HG02938 (cell line): ENCODE results near the gene MACROH2A1.

ENCODE experiments used
- ATAC-seq: cut with Tn5 transposase; IDR thresholded peaks from one replicate; pipeline ENCODE4 v1.9.1; 2021; ENCODE audit warnings: mild to moderate bottlenecking, moderate library complexity; ENCODE audit not compliant: unreplicated experiment

MACROH2A1 gene

GRCh38 chr5:135398855-135399793, at the start of gene MACROH2A1:
Gene MACROH2A1, minus strand, starts transcription at chr5:135399231. Its CDS starts 10,138 bp downstream, at chr5:135389093.
- peak; percentile 73 for ATAC-seq

GRCh38 chr5:135448071-135448739, 49.2 kb upstream of the MACROH2A1 start:
- no peak for ATAC-seq

- no peak for ATAC-seq
These were observed 48.4 kb upstream of the MACROH2A1 start, which contains the start of gene DCANP1 for GRCh38 chr5:135447298-135447929. Gene DCANP1, minus strand, starts transcription at chr5:135447348. Its CDS starts 240 bp downstream, at chr5:135447108.

GRCh38 chr5:135446615-135447014, 47.6 kb upstream of the MACROH2A1 start:
- no peak for ATAC-seq

- ATAC-seq, result no peak
These were observed 47.2 kb upstream of the MACROH2A1 start for GRCh38 chr5:135446206-135446605.

DNA sequence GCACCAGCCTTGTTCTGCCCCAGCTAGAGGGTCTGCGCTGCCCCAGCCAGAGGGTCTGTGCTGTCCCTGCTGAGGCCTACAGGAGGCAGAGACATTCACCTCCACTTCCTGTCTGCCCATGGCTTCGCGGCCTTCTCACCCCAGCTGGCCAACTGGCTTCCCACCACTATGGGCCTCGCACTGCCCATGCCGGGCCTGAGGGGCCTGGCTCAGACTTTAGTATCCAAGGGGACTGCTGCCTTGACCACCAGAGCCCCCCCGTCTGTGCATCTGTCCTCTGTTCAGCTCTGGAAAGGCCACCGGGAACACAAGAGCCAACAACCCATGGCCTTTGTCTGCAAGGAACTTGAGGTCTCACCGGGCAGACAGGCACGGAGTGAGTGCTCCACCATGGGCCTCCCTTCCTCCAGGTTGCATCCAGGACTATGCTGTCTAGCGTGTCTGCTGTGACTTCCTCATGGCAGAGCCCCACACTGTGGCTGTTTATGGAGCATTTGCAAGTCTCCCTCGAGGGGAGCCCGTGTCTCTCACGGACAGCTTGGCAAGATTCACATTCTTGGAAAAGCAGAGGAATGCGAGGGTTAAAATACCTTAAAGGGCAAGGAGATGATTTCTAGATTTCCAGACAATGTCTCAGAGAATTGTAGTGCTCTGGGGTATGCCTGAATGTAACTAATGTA, 46.4 kb upstream of the MACROH2A1 start:
- ATAC-seq, result no peak

DNA sequence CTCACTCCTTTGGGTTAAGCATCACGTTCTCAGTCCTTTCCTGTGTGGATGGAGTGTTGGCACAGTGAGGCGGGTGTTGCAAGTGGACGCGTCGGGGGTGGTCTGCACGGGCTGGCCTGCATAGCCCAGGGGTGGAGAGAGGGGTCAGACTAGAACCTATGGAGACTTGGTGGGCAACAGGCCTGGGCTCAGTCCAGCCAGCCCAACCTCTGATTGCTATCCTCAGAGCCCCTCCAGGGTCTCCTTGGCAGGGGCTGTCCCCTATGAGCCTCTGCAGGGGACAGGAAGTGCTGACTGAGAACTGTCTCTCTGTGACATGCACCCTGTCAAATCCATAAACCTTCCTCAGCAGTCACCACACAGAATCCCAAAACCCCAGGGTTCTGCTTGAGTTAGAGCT, 45.9 kb upstream of the MACROH2A1 start:
- ATAC-seq, result no peak

- ATAC-seq, result no peak
These were observed 45.3 kb upstream of the MACROH2A1 start for GRCh38 chr5:135444360-135444759.

DNA sequence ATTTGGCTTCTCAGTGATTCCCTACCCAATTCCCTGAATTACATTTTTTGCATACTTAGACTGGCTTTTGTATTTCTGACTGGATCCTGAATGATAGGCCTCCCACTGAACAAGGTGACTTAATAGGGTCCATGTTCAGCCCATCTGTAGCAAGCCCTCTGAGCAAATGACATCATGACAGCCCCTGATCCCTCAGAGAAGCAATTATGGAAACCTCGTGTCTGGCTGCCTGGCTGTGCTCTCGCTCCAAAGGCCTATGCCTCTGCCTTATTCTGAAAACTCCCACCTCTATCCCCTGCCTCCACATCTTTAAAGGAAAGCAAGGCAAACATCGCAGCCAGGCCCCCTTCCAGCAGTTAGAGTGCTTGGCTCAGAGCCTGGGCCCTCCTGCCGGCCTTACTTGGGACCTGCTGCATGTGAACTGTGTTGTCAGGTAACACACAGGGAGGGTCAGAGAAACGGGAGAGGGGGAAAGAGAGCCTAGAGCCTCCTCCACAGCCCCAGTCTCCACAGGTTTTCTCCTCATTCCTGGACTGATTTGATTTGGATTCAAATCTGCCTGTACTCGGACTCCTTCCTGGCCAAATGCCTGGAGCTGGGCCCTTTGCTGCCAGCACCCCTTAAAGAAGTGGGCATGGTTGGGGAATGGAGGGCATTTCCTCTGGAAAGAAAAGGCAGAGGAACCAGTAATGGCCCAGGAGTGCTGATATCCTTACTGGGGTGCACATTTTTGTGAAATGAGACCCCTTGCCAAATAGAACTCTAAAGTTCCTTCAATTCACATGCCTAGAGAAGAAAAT, 44.3 kb upstream of the MACROH2A1 start:
- ATAC-seq, result no peak

DNA sequence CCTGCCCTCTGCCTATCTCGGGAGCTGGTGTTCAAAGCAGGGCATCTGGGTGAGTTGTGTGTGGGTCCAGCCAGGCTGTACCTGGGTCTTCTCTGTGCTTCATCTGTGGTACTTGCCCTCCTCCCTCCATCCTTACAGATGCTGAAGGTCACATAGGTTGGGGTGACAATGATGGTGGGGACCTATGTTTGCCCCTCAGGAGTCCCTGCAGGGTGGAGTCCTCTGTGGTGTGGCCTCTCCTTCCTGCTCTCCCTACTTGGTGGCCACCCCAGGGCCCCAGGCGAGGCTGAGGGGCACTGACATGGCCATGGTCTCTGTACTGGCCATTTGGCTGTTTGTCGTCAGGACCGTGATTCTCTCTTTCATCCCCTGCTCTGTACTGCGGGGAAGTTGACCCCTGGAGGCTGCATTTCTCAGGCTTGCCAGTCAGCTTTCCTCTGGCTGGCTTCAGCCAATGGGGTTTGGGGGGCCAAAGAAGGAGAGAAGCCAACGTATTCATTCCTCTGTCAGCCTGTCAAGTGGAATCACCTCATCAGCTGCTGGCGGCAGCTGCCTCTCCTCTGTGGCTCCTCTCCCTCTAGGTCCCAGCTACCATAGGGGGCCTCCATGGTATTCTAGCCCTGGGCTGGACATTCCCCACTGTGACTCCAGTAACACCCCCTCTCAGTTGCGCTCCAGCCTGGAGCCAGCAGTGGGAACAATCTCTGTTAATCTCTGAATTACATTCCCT, 43.6 kb upstream of the MACROH2A1 start:
- ATAC-seq, result no peak

- no peak for ATAC-seq
These were observed 42.9 kb upstream of the MACROH2A1 start for GRCh38 chr5:135441919-135442318.

GRCh38 chr5:135441350-135441831, 42.4 kb upstream of the MACROH2A1 start:
- no peak for ATAC-seq

GRCh38 chr5:135440916-135441315, 41.9 kb upstream of the MACROH2A1 start:
- ATAC-seq, result no peak

GRCh38 chr5:135439231-135440205, 40.5 kb upstream of the MACROH2A1 start:
- no peak for ATAC-seq

GRCh38 chr5:135438636-135439221, 39.7 kb upstream of the MACROH2A1 start:
- no peak for ATAC-seq

DNA sequence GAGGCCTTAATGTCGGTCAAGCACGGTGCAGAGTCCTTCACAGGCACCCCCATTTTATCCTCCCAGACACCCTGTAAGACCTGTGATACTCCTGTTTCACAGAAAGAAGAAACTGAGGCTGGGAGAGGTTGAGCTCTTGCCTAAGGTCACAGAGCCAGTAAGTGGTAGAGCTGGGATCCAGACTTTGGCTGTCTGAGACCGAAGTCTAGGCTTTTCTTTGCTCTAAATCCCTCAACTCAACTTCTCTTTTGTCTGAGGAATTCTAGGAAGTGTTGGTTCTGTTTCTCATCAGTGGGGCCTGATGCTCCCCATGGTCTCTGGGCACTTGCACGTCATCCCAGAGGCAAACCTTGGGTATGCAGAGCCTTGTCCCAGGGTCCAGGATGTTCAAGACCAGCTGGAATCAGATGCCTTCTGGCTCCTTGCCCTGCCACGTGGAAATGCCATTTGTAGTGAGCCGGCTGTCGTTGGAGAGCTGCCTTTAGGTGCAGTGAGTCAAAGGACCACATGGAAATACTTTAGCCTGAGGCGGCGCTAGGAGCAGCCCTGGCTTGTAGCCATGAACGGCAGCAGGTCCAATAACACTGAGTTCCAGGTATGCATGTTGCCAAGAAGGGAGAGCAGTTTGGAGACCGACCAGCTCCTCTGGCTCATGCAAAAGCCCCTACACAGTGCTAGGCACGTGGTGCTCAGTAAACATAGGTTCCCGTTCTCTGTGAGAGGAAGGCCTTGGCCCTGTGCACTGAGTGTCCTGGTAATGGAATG, 38.9 kb upstream of the MACROH2A1 start:
- no peak for ATAC-seq

DNA sequence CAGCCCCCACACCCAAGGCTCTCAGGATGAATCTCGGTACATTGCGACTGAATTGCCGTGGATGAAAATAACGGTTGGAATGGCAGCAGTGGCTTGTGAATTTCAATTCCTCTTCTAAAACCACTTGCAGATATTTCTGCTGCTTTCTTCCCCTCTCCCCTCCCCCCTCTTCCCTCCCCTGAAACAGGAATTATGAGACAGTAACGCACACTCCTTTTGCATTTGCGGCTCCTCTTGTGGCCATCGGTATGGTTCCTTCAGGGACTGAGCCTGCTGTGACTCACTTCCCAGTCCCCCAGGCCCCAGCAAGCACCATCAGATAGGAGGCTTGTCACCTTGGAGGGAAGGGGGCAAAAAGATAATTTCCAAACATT, 38.4 kb upstream of the MACROH2A1 start:
- no peak for ATAC-seq
